SK-N-SH (cell line): ENCODE results near the gene MPHOSPH9. TPM values are rescaled to one million over a fixed set of nuclear protein-coding genes. Genes with fewer than 3 reads are reported as not detected.

Source experiments
- CTCF ChIA-PET: fragments of 300-600, 350-600 bp; formaldehyde crosslinking; extraction: SDS; loops from one replicate; lab custom pipeline; 2021; lab: Yijun Ruan, JAX
- POLR2A ChIA-PET: fragments of 350-600 bp; sonication (Branson Sonifier 250); formaldehyde crosslinking; extraction: SDS; loops from one replicate; lab custom pipeline; 2020; ENCODE audit warnings: antibody characterized with exemption, inconsistent platforms; lab: Yijun Ruan, JAX
- DNase-seq: peaks from one replicate; pipeline ENCODE4 v3.0.0; 2012
- H2AFZ ChIP-seq: fragments of 200-600 bp; sonication (generic); 2 replicates; pipeline ENCODE4 v1.8.1; 2016; ENCODE audit warnings: antibody characterized with exemption, mild to moderate bottlenecking, low read depth
- H3F3A ChIP-seq: fragments of 200-600 bp; sonication (generic); replicated peaks from 2 replicates; pipeline ENCODE3; 2016; ENCODE audit warnings: antibody characterized with exemption, mild to moderate bottlenecking; ENCODE audit not compliant: insufficient read depth
- H3K27ac ChIP-seq, 2 experiments: fragments of 200-500 bp in 1 of 2; fragments of 200-600 bp in 1 of 2; sonication (Bioruptor generic) in 1 of 2; sonication (generic), shearing (Covaris generic) in 1 of 2; 2 replicates each; pipeline versions ENCODE4 v1.5.1 to v1.6.1; 2014 to 2016; ENCODE audit warnings: low read depth in 2 of 2, inconsistent platforms in 1 of 2, low read length in 1 of 2, mild to moderate bottlenecking in 1 of 2, mixed read lengths in 1 of 2
- H3K27me3 ChIP-seq: fragments of 200-600 bp; sonication (generic), shearing (Covaris generic); 2 replicates; pipeline ENCODE4 v1.6.1; 2016; ENCODE audit warnings: mixed run types; ENCODE audit not compliant: insufficient read depth
- H3K36me3 ChIP-seq, 2 experiments: fragments of 200-500 bp in 1 of 2; fragments of 200-600 bp in 1 of 2; sonication (Bioruptor generic) in 1 of 2; sonication (generic) in 1 of 2; replicated peaks in 1 of 2; 2 replicates each; pipeline versions ENCODE3 to v1.5.1; 2014 to 2016; ENCODE audit warnings: low read length in 1 of 2, mild to moderate bottlenecking in 1 of 2; ENCODE audit not compliant: insufficient read depth in 2 of 2, control insufficient read depth in 1 of 2
- H3K4me1 ChIP-seq, 2 experiments: fragments of 200-500 bp in 1 of 2; fragments of 200-600 bp in 1 of 2; sonication (Bioruptor generic) in 1 of 2; sonication (generic), shearing (Covaris generic) in 1 of 2; 2 replicates each; pipeline versions ENCODE4 v1.5.1 to v1.6.1; 2014 to 2016; ENCODE audit warnings: low read depth in 1 of 2, low read length in 1 of 2, mixed run types in 1 of 2; ENCODE audit not compliant: insufficient read depth in 2 of 2, control insufficient read depth in 1 of 2
- H3K4me2 ChIP-seq: fragments of 200-600 bp; sonication (generic), shearing (Covaris generic); 2 replicates; pipeline ENCODE4 v1.6.1; 2017; ENCODE audit warnings: mixed run types
- H3K4me3 ChIP-seq, 2 experiments: fragments of 200-500 bp in 1 of 2; fragments of 200-600 bp in 1 of 2; sonication (Bioruptor generic) in 1 of 2; sonication (generic), shearing (Covaris generic) in 1 of 2; 2 replicates each; pipeline versions ENCODE4 v1.5.1 to v1.8.1; 2014 to 2016; ENCODE audit warnings: low read depth in 2 of 2, inconsistent platforms in 1 of 2, low read length in 1 of 2, mild to moderate bottlenecking in 1 of 2, mixed read lengths in 1 of 2, moderate library complexity in 1 of 2
- H3K79me2 ChIP-seq: fragments of 200-600 bp; sonication (generic); 2 replicates; pipeline ENCODE4 v1.8.1; 2017; ENCODE audit warnings: mild to moderate bottlenecking; ENCODE audit not compliant: insufficient read depth
- H3K9ac ChIP-seq: fragments of 200-600 bp; sonication (generic); 2 replicates; pipeline ENCODE4 v1.6.1; 2017; ENCODE audit warnings: mixed run types
- H3K9me2 ChIP-seq: fragments of 200-600 bp; sonication (generic); 2 replicates; pipeline ENCODE4 v1.6.1; 2017; ENCODE audit warnings: mixed run types
- H3K9me3 ChIP-seq: fragments of 200-600 bp; sonication (generic); 2 replicates; pipeline ENCODE4 v1.6.1; 2017; ENCODE audit warnings: mixed run types, mild to moderate bottlenecking, moderate library complexity
- H4K20me1 ChIP-seq: fragments of 200-600 bp; sonication (generic); 2 replicates; pipeline ENCODE4 v1.6.1; 2017; ENCODE audit warnings: mild to moderate bottlenecking, mixed run types; ENCODE audit not compliant: insufficient read depth
- GATA2 ChIP-seq: sonication (generic); formaldehyde crosslinking; IDR thresholded peaks from 2 replicates; pipeline ENCODE4 v1.5.0; 2020; ENCODE audit warnings: mild to moderate bottlenecking, missing genetic modification reagents
- NRF1 ChIP-seq: IDR thresholded peaks from 2 replicates; pipeline ENCODE4 v1.6.1; 2012; ENCODE audit warnings: low read depth, mild to moderate bottlenecking, low read length
- POLR2AphosphoS5 ChIP-seq: IDR thresholded peaks from 2 replicates; pipeline ENCODE4 v1.6.1; 2012; ENCODE audit warnings: low read depth, low read length
- RAD21 ChIP-seq: IDR thresholded peaks from 2 replicates; pipeline ENCODE4 v1.6.1; 2012; ENCODE audit warnings: mild to moderate bottlenecking, low read length
- RXRA ChIP-seq: IDR thresholded peaks from 2 replicates; pipeline ENCODE4 v1.4.0; 2012; ENCODE audit warnings: low read depth, mild to moderate bottlenecking, borderline replicate concordance
- YY1 ChIP-seq: IDR thresholded peaks from 2 replicates; pipeline ENCODE4 v1.4.0; 2012; ENCODE audit warnings: low read depth, mild to moderate bottlenecking
- WGBS: methylation state at CpG from one replicate; pipeline ENCODE4 v1.1.6; 2017; ENCODE audit warnings: low lambda C conversion rate; 5-methylcytosine and 5-hydroxymethylcytosine counted together
- polyA plus RNA-seq, 3 experiments: library from polyadenylated mRNA; depleted of rRNA; stranded (reverse); fragments of >200 nt; gene quantifications; 2 replicates each; pipeline ENCODE4 v1.2.3, GENCODE V29; 2012
- TF ChIP-seq, protein P1 (sequence below): fragments of 150-350 bp; IDR thresholded peaks from 2 replicates; pipeline ENCODE4 v1.6.1; 2017; ENCODE audit warnings: antibody characterized with exemption, low read length, low read depth, borderline replicate concordance
- TF ChIP-seq, protein P2 (sequence below): IDR thresholded peaks from 2 replicates; pipeline ENCODE4 v1.6.1; 2012; ENCODE audit warnings: mild to moderate bottlenecking, low read depth, low read length, moderate library complexity
- TF ChIP-seq, protein P3 (sequence below): IDR thresholded peaks from 2 replicates; pipeline ENCODE4; 2012

Gene MPHOSPH9
- polyA plus RNA-seq, 1 of the 3 experiments (the other 2 are of a cell fraction) = 9.0 TPM

DNA sequence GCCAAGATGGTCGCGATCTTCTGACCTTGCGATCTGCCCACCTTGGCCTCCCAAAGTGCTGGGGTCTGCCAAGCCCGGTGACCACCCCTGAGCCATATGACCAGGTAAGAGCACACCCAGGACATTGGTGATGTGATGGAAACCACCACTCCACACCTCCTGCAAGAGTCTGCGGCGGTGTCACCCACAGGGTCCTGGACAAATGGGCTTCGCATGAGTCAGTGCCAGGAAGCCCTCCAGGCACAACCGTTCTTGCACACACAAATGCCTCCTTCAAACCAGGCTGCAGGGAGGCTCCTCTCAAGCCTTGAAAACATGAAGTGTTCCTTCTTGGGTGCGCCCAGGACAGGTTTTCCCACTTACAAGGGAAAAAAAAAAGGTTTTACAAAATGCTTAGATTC is 98.7 kb downstream of the MPHOSPH9 start:
- Histone ChIP-seq H3K4me3 (no peak overlapping the region), H3K79me2 (peaks cover 16% of the 10 kb centered on the region; the same call in 1 of the 2 replicates), H3F3A (no peaks in the 10 kb centered on the region), H3K9ac (no peak overlapping the region), H3K9me3 (no peaks in the 10 kb centered on the region), H3K9me2 (no peaks in the 10 kb centered on the region), H3K4me1 (peaks cover 0 to 8% of the 10 kb centered on the region in 2 experiments; a peak in 1 of 4 replicates), H3K27ac (no peak overlapping the region), H2AFZ (no peak overlapping the region), H3K4me2 (no peak overlapping the region), H4K20me1 (no peaks in the 10 kb centered on the region), H3K36me3 (no peaks in the 10 kb centered on the region), H3K27me3 (no peaks in the 10 kb centered on the region)
- WGBS = 93% methylated on average over 6 of the region's 9 CpGs
- ChIA-PET CTCF (interaction anchor here (1.3 kb wide), 1 partner anchor 8 kb away, joined by 3 read pairs; no protein-coding TSS in a partner anchor), POLR2A (no interaction called here)
- TF ChIP-seq POLR2AphosphoS5 = no peak
- TF ChIP-seq NRF1 = no peak
- TF ChIP-seq YY1 = no peak
- DNase-seq = no peak

- H4K20me1 ChIP-seq = no peaks in the 10 kb centered on the region
- no peaks in the 10 kb centered on the region for H3F3A ChIP-seq
- DNase-seq = no peak
- no peaks in the 10 kb centered on the region for H3K9me3 ChIP-seq
- no peak overlapping the region for H2AFZ ChIP-seq
- H3K4me1 ChIP-seq = peaks cover 0 to 8% of the 10 kb centered on the region in 2 experiments; a peak in 1 of 4 replicates
- H3K27me3 ChIP-seq = no peaks in the 10 kb centered on the region
- no peaks in the 10 kb centered on the region for H3K9me2 ChIP-seq
- ChIA-PET POLR2A (no interaction called here), CTCF (no interaction called here)
- no peak overlapping the region for H3K4me2 ChIP-seq
- 90% methylated on average over 9 of the region's 9 CpGs for WGBS
- no peak overlapping the region for H3K9ac ChIP-seq
- TF ChIP-seq, protein P1, sequence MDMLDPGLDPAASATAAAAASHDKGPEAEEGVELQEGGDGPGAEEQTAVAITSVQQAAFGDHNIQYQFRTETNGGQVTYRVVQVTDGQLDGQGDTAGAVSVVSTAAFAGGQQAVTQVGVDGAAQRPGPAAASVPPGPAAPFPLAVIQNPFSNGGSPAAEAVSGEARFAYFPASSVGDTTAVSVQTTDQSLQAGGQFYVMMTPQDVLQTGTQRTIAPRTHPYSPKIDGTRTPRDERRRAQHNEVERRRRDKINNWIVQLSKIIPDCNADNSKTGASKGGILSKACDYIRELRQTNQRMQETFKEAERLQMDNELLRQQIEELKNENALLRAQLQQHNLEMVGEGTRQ = no peak
- peaks cover 17% of the 10 kb centered on the region; the same call in 1 of the 2 replicates for H3K79me2 ChIP-seq
- no peak overlapping the region for H3K4me3 ChIP-seq
- no peak overlapping the region for H3K27ac ChIP-seq
- H3K36me3 ChIP-seq = no peaks in the 10 kb centered on the region
Measured at GRCh38 chr12:123133701-123134100, 99.2 kb downstream of the MPHOSPH9 start.

- POLR2A ChIA-PET = no interaction called here
- DNase-seq = no peak
- Histone ChIP-seq H2AFZ (no peak overlapping the region), H4K20me1 (no peaks in the 10 kb centered on the region), H3K4me3 (no peak overlapping the region), H3K9me2 (no peaks in the 10 kb centered on the region), H3K36me3 (no peaks in the 10 kb centered on the region), H3F3A (no peaks in the 10 kb centered on the region), H3K4me1 (peaks cover 0 to 8% of the 10 kb centered on the region in 2 experiments; a peak in 1 of 4 replicates), H3K27ac (no peak overlapping the region), H3K9ac (no peak overlapping the region), H3K79me2 (peaks cover 15% of the 10 kb centered on the region; the same call in 1 of the 2 replicates), H3K9me3 (no peaks in the 10 kb centered on the region), H3K4me2 (no peak overlapping the region), H3K27me3 (no peaks in the 10 kb centered on the region)
- CTCF ChIA-PET = no interaction called here
- TF ChIP-seq, protein P2, sequence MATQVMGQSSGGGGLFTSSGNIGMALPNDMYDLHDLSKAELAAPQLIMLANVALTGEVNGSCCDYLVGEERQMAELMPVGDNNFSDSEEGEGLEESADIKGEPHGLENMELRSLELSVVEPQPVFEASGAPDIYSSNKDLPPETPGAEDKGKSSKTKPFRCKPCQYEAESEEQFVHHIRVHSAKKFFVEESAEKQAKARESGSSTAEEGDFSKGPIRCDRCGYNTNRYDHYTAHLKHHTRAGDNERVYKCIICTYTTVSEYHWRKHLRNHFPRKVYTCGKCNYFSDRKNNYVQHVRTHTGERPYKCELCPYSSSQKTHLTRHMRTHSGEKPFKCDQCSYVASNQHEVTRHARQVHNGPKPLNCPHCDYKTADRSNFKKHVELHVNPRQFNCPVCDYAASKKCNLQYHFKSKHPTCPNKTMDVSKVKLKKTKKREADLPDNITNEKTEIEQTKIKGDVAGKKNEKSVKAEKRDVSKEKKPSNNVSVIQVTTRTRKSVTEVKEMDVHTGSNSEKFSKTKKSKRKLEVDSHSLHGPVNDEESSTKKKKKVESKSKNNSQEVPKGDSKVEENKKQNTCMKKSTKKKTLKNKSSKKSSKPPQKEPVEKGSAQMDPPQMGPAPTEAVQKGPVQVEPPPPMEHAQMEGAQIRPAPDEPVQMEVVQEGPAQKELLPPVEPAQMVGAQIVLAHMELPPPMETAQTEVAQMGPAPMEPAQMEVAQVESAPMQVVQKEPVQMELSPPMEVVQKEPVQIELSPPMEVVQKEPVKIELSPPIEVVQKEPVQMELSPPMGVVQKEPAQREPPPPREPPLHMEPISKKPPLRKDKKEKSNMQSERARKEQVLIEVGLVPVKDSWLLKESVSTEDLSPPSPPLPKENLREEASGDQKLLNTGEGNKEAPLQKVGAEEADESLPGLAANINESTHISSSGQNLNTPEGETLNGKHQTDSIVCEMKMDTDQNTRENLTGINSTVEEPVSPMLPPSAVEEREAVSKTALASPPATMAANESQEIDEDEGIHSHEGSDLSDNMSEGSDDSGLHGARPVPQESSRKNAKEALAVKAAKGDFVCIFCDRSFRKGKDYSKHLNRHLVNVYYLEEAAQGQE = no peak
- TF ChIP-seq RXRA (no peak), GATA2 (CRISPR knock-in tag) (no peak), RAD21 (no peak)
- TF ChIP-seq, protein P3, sequence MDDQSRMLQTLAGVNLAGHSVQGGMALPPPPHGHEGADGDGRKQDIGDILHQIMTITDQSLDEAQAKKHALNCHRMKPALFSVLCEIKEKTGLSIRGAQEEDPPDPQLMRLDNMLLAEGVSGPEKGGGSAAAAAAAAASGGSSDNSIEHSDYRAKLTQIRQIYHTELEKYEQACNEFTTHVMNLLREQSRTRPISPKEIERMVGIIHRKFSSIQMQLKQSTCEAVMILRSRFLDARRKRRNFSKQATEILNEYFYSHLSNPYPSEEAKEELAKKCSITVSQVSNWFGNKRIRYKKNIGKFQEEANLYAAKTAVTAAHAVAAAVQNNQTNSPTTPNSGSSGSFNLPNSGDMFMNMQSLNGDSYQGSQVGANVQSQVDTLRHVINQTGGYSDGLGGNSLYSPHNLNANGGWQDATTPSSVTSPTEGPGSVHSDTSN = no peak
- 94% methylated on average over 3 of the region's 3 CpGs for WGBS
Measured at GRCh38 chr12:123132951-123133619, 99.9 kb downstream of the MPHOSPH9 start.
